Memory B cell (primary cell): Measurements from ENCODE around the gene SMIM3.

ENCODE experiments used
- ATAC-seq: fragments of 150-1000 bp; cut with Tn5 transposase; 2 replicates; pipeline ENCODE4 v1.10.0; 2021; ENCODE audit warnings: low read depth, mild to moderate bottlenecking, moderate library complexity
- DNase-seq, 2 donors: peaks; one replicate each; pipeline ENCODE4 v3.0.0; 2022; ENCODE audit warnings: low spot score in 2 of 2
- H3K27ac Mint-ChIP-seq: one replicate; pipeline ENCODE4 v1.8.0; 2022; ENCODE audit warnings: mild to moderate bottlenecking, moderate library complexity, mixed read lengths
- H3K27me3 Mint-ChIP-seq: one replicate; pipeline ENCODE4 v1.8.0; 2022; ENCODE audit warnings: mixed read lengths
- H3K36me3 Mint-ChIP-seq: one replicate; pipeline ENCODE4 v1.8.0; 2022; ENCODE audit warnings: mild to moderate bottlenecking, mixed read lengths
- H3K4me1 Mint-ChIP-seq: one replicate; pipeline ENCODE4 v1.8.0; 2022; ENCODE audit warnings: mixed read lengths
- H3K4me3 Mint-ChIP-seq: one replicate; pipeline ENCODE4 v1.8.0; 2022; ENCODE audit warnings: mild to moderate bottlenecking, moderate library complexity, mixed read lengths
- H3K9me3 Mint-ChIP-seq: one replicate; pipeline ENCODE4 v1.8.0; 2022; ENCODE audit warnings: mixed read lengths

The SMIM3 gene

GRCh38 chr5:150758203-150758530, 20.4 kb upstream of the SMIM3 start:
- Mint-ChIP-seq H3K36me3 (peaks cover 20% of the 10 kb centered on the region), H3K9me3 (peaks cover 2% of the 10 kb centered on the region), H3K4me3 (no peak overlapping the region), H3K27ac (no peak overlapping the region), H3K4me1 (peaks cover 13% of the 10 kb centered on the region), H3K27me3 (peaks cover 2% of the 10 kb centered on the region)
- DNase-seq, result no peak
- ATAC-seq, result peak; percentile 4

GRCh38 chr5:150758531-150759333, 19.8 kb upstream of the SMIM3 start, which contains the start of gene DCTN4:
DCTN4 (minus strand) TSS chr5:150759017; CDS start chr5:150758993, 24 bp downstream.
- peak; percentile 88 for ATAC-seq
- DNase-seq, result peak; percentile 85 to 89
- H3K27ac Mint-ChIP-seq, result no peak within 1 kb of the TSS

GRCh38 chr5:150759334-150759583, 19.3 kb upstream of the SMIM3 start:
- ATAC-seq, result no peak
- H3K9me3 Mint-ChIP-seq, result peaks cover 2% of the 10 kb centered on the region
- no peak for DNase-seq
- H3K4me1 Mint-ChIP-seq, result peaks cover 11% of the 10 kb centered on the region
- no peak overlapping the region for H3K4me3 Mint-ChIP-seq
- H3K36me3 Mint-ChIP-seq, result peaks cover 14% of the 10 kb centered on the region
- H3K27me3 Mint-ChIP-seq, result peaks cover 4% of the 10 kb centered on the region
- no peak overlapping the region for H3K27ac Mint-ChIP-seq

More at GRCh38 chr5:150758531-150759333, 19.8 kb upstream of the SMIM3 start, which contains the start of gene DCTN4:
- H3K36me3 Mint-ChIP-seq, result peaks cover 16% of the 10 kb centered on the region
- H3K4me1 Mint-ChIP-seq, result peaks cover 11% of the 10 kb centered on the region
- peak within 1 kb of the TSS; percentile 43 for H3K4me3 Mint-ChIP-seq
- peaks cover 2% of the 10 kb centered on the region for H3K9me3 Mint-ChIP-seq
- H3K27me3 Mint-ChIP-seq, result peaks cover 4% of the 10 kb centered on the region

- Mint-ChIP-seq H3K27me3 (peaks cover 12% of the 10 kb centered on the region), H3K36me3 (peaks cover 2% of the 10 kb centered on the region), H3K9me3 (peaks cover 9% of the 10 kb centered on the region), H3K27ac (no peak overlapping the region), H3K4me3 (no peak overlapping the region), H3K4me1 (peaks cover 9% of the 10 kb centered on the region)
- ATAC-seq (no peak), DNase-seq (no peak)
These were observed 16.3 kb upstream of the SMIM3 start for GRCh38 chr5:150762211-150762610.

- H3K4me3 Mint-ChIP-seq, result no peak overlapping the region
- peaks cover 9% of the 10 kb centered on the region for H3K9me3 Mint-ChIP-seq
- no peaks in the 10 kb centered on the region for H3K36me3 Mint-ChIP-seq
- H3K4me1 Mint-ChIP-seq, result peaks cover 6% of the 10 kb centered on the region
- ATAC-seq (no peak), DNase-seq (no peak)
- peaks cover 13% of the 10 kb centered on the region for H3K27me3 Mint-ChIP-seq
- no peak overlapping the region for H3K27ac Mint-ChIP-seq
These were observed 15.4 kb upstream of the SMIM3 start for GRCh38 chr5:150763023-150763769.

GRCh38 chr5:150764530-150764929, 14.0 kb upstream of the SMIM3 start:
- Mint-ChIP-seq H3K9me3 (peaks cover 6% of the 10 kb centered on the region), H3K4me3 (no peak overlapping the region), H3K36me3 (no peaks in the 10 kb centered on the region), H3K4me1 (peaks cover under 1% of the 10 kb centered on the region), H3K27ac (no peak overlapping the region), H3K27me3 (peaks cover 13% of the 10 kb centered on the region)
- no peak for DNase-seq
- no peak for ATAC-seq

- ATAC-seq (no peak), DNase-seq (no peak)
- Mint-ChIP-seq H3K9me3 (peaks cover 6% of the 10 kb centered on the region), H3K4me1 (no peaks in the 10 kb centered on the region), H3K36me3 (no peaks in the 10 kb centered on the region), H3K27me3 (peaks cover 13% of the 10 kb centered on the region), H3K27ac (no peak overlapping the region), H3K4me3 (no peak overlapping the region)
These were observed 13.4 kb upstream of the SMIM3 start for GRCh38 chr5:150765011-150765798.

GRCh38 chr5:150765799-150766169, 12.8 kb upstream of the SMIM3 start:
- H3K9me3 Mint-ChIP-seq, result peaks cover 6% of the 10 kb centered on the region
- H3K4me3 Mint-ChIP-seq, result no peak overlapping the region
- ATAC-seq (no peak), DNase-seq (no peak)
- no peaks in the 10 kb centered on the region for H3K36me3 Mint-ChIP-seq
- no peak overlapping the region for H3K27ac Mint-ChIP-seq
- no peaks in the 10 kb centered on the region for H3K4me1 Mint-ChIP-seq
- peaks cover 13% of the 10 kb centered on the region for H3K27me3 Mint-ChIP-seq

GRCh38 chr5:150766251-150766650, 12.3 kb upstream of the SMIM3 start:
- no peak for ATAC-seq
- Mint-ChIP-seq H3K4me1 (no peaks in the 10 kb centered on the region), H3K9me3 (peaks cover 6% of the 10 kb centered on the region), H3K4me3 (no peak overlapping the region), H3K27ac (no peak overlapping the region), H3K27me3 (peaks cover 13% of the 10 kb centered on the region), H3K36me3 (no peaks in the 10 kb centered on the region)
- DNase-seq, result no peak

GRCh38 chr5:150771034-150771795, 7.3 kb upstream of the SMIM3 start:
- no peak overlapping the region for H3K27ac Mint-ChIP-seq
- H3K4me1 Mint-ChIP-seq, result no peaks in the 10 kb centered on the region

GRCh38 chr5:150774145-150774544, 4.4 kb upstream of the SMIM3 start:
- H3K27ac Mint-ChIP-seq, result no peak overlapping the region
- peaks cover 22% of the 10 kb centered on the region for H3K27me3 Mint-ChIP-seq
- no peaks in the 10 kb centered on the region for H3K36me3 Mint-ChIP-seq
- peaks cover 3% of the 10 kb centered on the region for H3K4me1 Mint-ChIP-seq
- H3K4me3 Mint-ChIP-seq, result no peak overlapping the region
- H3K9me3 Mint-ChIP-seq, result peaks cover 2% of the 10 kb centered on the region
- no peak for DNase-seq
- no peak for ATAC-seq

More at GRCh38 chr5:150771034-150771795, 7.3 kb upstream of the SMIM3 start:
- Mint-ChIP-seq H3K27me3 (peaks cover 14% of the 10 kb centered on the region), H3K9me3 (peaks cover 2% of the 10 kb centered on the region), H3K36me3 (no peaks in the 10 kb centered on the region), H3K4me3 (no peak overlapping the region)
- no peak for ATAC-seq
- DNase-seq, result no peak

GRCh38 chr5:150777685-150778084, 872 bp upstream of the SMIM3 start:
- H3K4me3 Mint-ChIP-seq, result peak overlapping the region; percentile 27
- H3K27me3 Mint-ChIP-seq, result peaks cover 21% of the 10 kb centered on the region
- H3K4me1 Mint-ChIP-seq, result peaks cover 11% of the 10 kb centered on the region
- no peak overlapping the region for H3K27ac Mint-ChIP-seq
- no peaks in the 10 kb centered on the region for H3K9me3 Mint-ChIP-seq
- no peak for DNase-seq
- no peaks in the 10 kb centered on the region for H3K36me3 Mint-ChIP-seq
- ATAC-seq, result no peak

GRCh38 chr5:150778088-150778516, 455 bp upstream of the SMIM3 start:
- Mint-ChIP-seq H3K27ac (no peak overlapping the region), H3K4me1 (peaks cover 11% of the 10 kb centered on the region), H3K36me3 (no peaks in the 10 kb centered on the region), H3K27me3 (peaks cover 21% of the 10 kb centered on the region), H3K4me3 (peak overlapping the region; percentile 27), H3K9me3 (no peaks in the 10 kb centered on the region)
- ATAC-seq (no peak), DNase-seq (no peak)
